A172 (cell line): ENCODE measurements around the gene FAM161B. TPM values are rescaled to one million over a fixed set of nuclear protein-coding genes. Genes with fewer than 3 reads are reported as not detected.

ENCODE experiments used
- total RNA-seq: library from RNA; depleted of rRNA; stranded (reverse); fragments of >200 nt; shearing (Covaris generic); gene quantifications from 2 replicates; pipeline ENCODE4 v1.2.3, GENCODE V29; 2014; rRNA removed

Gene FAM161B
- total RNA-seq, 1 experiment from 2014 or later = 2.7 TPM

Other genes starting within 250 kb of the FAM161B start
- gene PNMA1, start 235.7 kb downstream of the FAM161B start, total RNA-seq = 35.1 and 36.0 TPM in 2 replicates
- 6.1 and 6.2 TPM in 2 replicates for gene PTGR2, start 98.3 kb downstream of the FAM161B start, total RNA-seq
- 46.6 and 52.7 TPM in 2 replicates for gene ZNF410, start 63.2 kb downstream of the FAM161B start, total RNA-seq
- gene COQ6, start 208 bp upstream of the FAM161B start, total RNA-seq = 19.0 and 19.9 TPM in 2 replicates
- gene ENTPD5, start 69.2 kb upstream of the FAM161B start, total RNA-seq = 4.7 and 4.8 TPM in 2 replicates
- gene BBOF1, start 69.3 kb upstream of the FAM161B start, total RNA-seq = 4.8 and 8.5 TPM in 2 replicates
- 5.0 and 5.2 TPM in 2 replicates for gene ALDH6A1, start 134.4 kb upstream of the FAM161B start, total RNA-seq
- 7.2 and 7.6 TPM in 2 replicates for gene LIN52, start 134.9 kb upstream of the FAM161B start, total RNA-seq